Fibroblast of lung (primary cell): ENCODE data around the gene TPD52L1. TPM values are rescaled to one million over a fixed set of nuclear protein-coding genes. Genes with fewer than 3 reads are reported as not detected.

Experiments
- DNase-seq, 2 donors: peaks; one replicate each; pipeline versions ENCODE4 v3.0.0 to v3.0.0-alpha.2; 2010; ENCODE audit warnings: low read depth in 2 of 2
- H2AFZ ChIP-seq: 2 replicates; pipeline ENCODE4 v1.5.1; 2012; ENCODE audit warnings: low read length, control low read depth, inconsistent platforms
- H3K27ac ChIP-seq: 2 replicates; pipeline ENCODE4 v1.5.1; 2011; ENCODE audit warnings: low read length, control low read depth; ENCODE audit not compliant: insufficient read depth
- H3K27me3 ChIP-seq: 2 replicates; pipeline ENCODE4 v1.5.1; 2011; ENCODE audit warnings: mild to moderate bottlenecking, low read length; ENCODE audit not compliant: control insufficient read depth, insufficient read depth
- H3K36me3 ChIP-seq: 2 replicates; pipeline ENCODE4 v1.5.1; 2011; ENCODE audit warnings: low read length; ENCODE audit not compliant: control insufficient read depth, insufficient read depth
- H3K4me1 ChIP-seq: 2 replicates; pipeline ENCODE4 v1.5.1; 2011; ENCODE audit warnings: low read length; ENCODE audit not compliant: control insufficient read depth, insufficient read depth; ENCODE audit errors: extremely low read depth
- H3K4me2 ChIP-seq: 2 replicates; pipeline ENCODE4 v1.5.1; 2011; ENCODE audit warnings: low read length, control low read depth; ENCODE audit not compliant: insufficient read depth; ENCODE audit errors: extremely low read depth
- H3K4me3 ChIP-seq, 4 experiments: fragments of 200-600 bp in 1 of 4; sonication (generic) in 1 of 4; replicated peaks in 1 of 4; 2 replicates each; pipeline ENCODE4 v1.5.1; 2011 to 2016; ENCODE audit warnings: low read length in 4 of 4, low read depth in 3 of 4, mild to moderate bottlenecking in 3 of 4, control low read depth in 2 of 4, inconsistent platforms in 1 of 4, mixed read lengths in 1 of 4; ENCODE audit not compliant: insufficient read depth in 1 of 4; ENCODE audit errors: control extremely low read depth in 1 of 4
- H3K79me2 ChIP-seq: 2 replicates; pipeline ENCODE4 v1.5.1; 2012; ENCODE audit warnings: mild to moderate bottlenecking, low read length, inconsistent platforms; ENCODE audit not compliant: control insufficient read depth, insufficient read depth
- H3K9ac ChIP-seq: 2 replicates; pipeline ENCODE4 v1.5.1; 2011; ENCODE audit warnings: mild to moderate bottlenecking, low read length, control low read depth; ENCODE audit not compliant: insufficient read depth
- H3K9me3 ChIP-seq: 2 replicates; pipeline ENCODE4 v1.5.1; 2012; ENCODE audit warnings: low read depth, low read length; ENCODE audit not compliant: control insufficient read depth, insufficient read depth
- H4K20me1 ChIP-seq: 2 replicates; pipeline ENCODE4 v1.5.1; 2011; ENCODE audit warnings: low read length; ENCODE audit not compliant: control insufficient read depth, insufficient read depth; ENCODE audit errors: extremely low read depth
- CTCF ChIP-seq, 2 donors: IDR thresholded peaks in 1 of 2; conservative IDR thresholded peaks in 1 of 2; 1 replicate in 1 of 2; 2 replicates in 1 of 2; pipeline ENCODE4 v1.5.1; 2011 to 2012; ENCODE audit warnings: low read length in 2 of 2, control low read depth in 1 of 2, inconsistent platforms in 1 of 2, low read depth in 1 of 2, mild to moderate bottlenecking in 1 of 2
- EZH2 ChIP-seq: IDR thresholded peaks from 2 replicates; pipeline ENCODE4 v1.5.1; 2012; ENCODE audit warnings: low read length, control low read depth, mild to moderate bottlenecking; ENCODE audit errors: missing control alignments
- polyA plus RNA-seq, 2 donors: library from polyadenylated mRNA; depleted of rRNA in 1 of 2; stranded (reverse) in 1 of 2; unstranded in 1 of 2; fragments of >200 nt; gene quantifications; 2 replicates each; pipeline ENCODE4 v1.2.1, GENCODE V29; 2011 to 2012; ENCODE audit warnings: missing spikeins in 1 of 2
- total RNA-seq: library from RNA; depleted of rRNA; stranded (reverse); fragments of >200 nt; gene quantifications from 2 replicates; pipeline ENCODE4 v1.2.1, GENCODE V29; 2014

TPD52L1 gene
- total and polyA plus RNA-seq, 2 donors (not counting 1 experiment from before 2014, with no cell fraction given) = 41.0 to 75.9 TPM

GRCh38 chr6:125217369-125217768 lies 63.8 kb downstream of the TPD52L1 start:
- H3K27ac ChIP-seq = no peak overlapping the region
- H3K27me3 ChIP-seq = no peaks in the 10 kb centered on the region
- H3K4me2 ChIP-seq = no peak overlapping the region
- H3K9me3 ChIP-seq = no peaks in the 10 kb centered on the region
- H3K79me2 ChIP-seq = no peaks in the 10 kb centered on the region
- H3K9ac ChIP-seq = no peak overlapping the region
- H2AFZ ChIP-seq = no peak overlapping the region
- H4K20me1 ChIP-seq = no peaks in the 10 kb centered on the region
- no peak overlapping the region for H3K4me3 ChIP-seq
- DNase-seq = no peak
- H3K4me1 ChIP-seq = peaks cover 2% of the 10 kb centered on the region
- H3K36me3 ChIP-seq = no peaks in the 10 kb centered on the region
- TF ChIP-seq EZH2 = no peak
- TF ChIP-seq CTCF (conservative IDR thresholded peaks at IDR 0.05 in 1 of 2, IDR thresholded peaks at IDR 0.05 in 1 of 2; ENCODE audit: low read depth in 1 of 2, low read length in 2 of 2) = no peak

GRCh38 chr6:125217992-125218391 lies 64.4 kb downstream of the TPD52L1 start:
- no peak for DNase-seq

GRCh38 chr6:125219361-125219895 lies 65.9 kb downstream of the TPD52L1 start:
- no peaks in the 10 kb centered on the region for H3K9me3 ChIP-seq

More at GRCh38 chr6:125217992-125218391, 64.4 kb downstream of the TPD52L1 start:
- H3K4me1 ChIP-seq = peaks cover 2% of the 10 kb centered on the region
- H3K4me2 ChIP-seq = no peak overlapping the region
- no peak overlapping the region for H2AFZ ChIP-seq
- no peak for TF ChIP-seq CTCF (conservative IDR thresholded peaks at IDR 0.05 in 1 of 2, IDR thresholded peaks at IDR 0.05 in 1 of 2; ENCODE audit: low read depth in 1 of 2, low read length in 2 of 2)
- H3K79me2 ChIP-seq = no peaks in the 10 kb centered on the region
- no peak overlapping the region for H3K4me3 ChIP-seq
- H3K27ac ChIP-seq = no peak overlapping the region
- no peak overlapping the region for H3K9ac ChIP-seq
- H3K9me3 ChIP-seq = no peaks in the 10 kb centered on the region
- H3K27me3 ChIP-seq = no peaks in the 10 kb centered on the region
- no peaks in the 10 kb centered on the region for H3K36me3 ChIP-seq
- H4K20me1 ChIP-seq = no peaks in the 10 kb centered on the region

More at GRCh38 chr6:125219361-125219895, 65.9 kb downstream of the TPD52L1 start:
- H3K36me3 ChIP-seq = no peaks in the 10 kb centered on the region
- no peak overlapping the region for H3K4me3 ChIP-seq
- DNase-seq = no peak
- no peaks in the 10 kb centered on the region for H3K27me3 ChIP-seq
- H2AFZ ChIP-seq = no peak overlapping the region
- H3K4me1 ChIP-seq = peaks cover 2% of the 10 kb centered on the region
- H3K4me2 ChIP-seq = no peak overlapping the region
- TF ChIP-seq CTCF (conservative IDR thresholded peaks at IDR 0.05 in 1 of 2, IDR thresholded peaks at IDR 0.05 in 1 of 2; ENCODE audit: low read depth in 1 of 2, low read length in 2 of 2) = no peak
- TF ChIP-seq EZH2 = no peak
- H3K27ac ChIP-seq = no peak overlapping the region
- no peaks in the 10 kb centered on the region for H3K79me2 ChIP-seq
- H3K9ac ChIP-seq = no peak overlapping the region
- H4K20me1 ChIP-seq = no peaks in the 10 kb centered on the region
